Mammary epithelial cell (primary cell): ENCODE results near the gene RAD9A.

ENCODE experiments used
- EZH2 ChIP-seq: IDR thresholded peaks from 2 replicates; pipeline ENCODE4 v1.6.1; 2012; ENCODE audit warnings: low read length, inconsistent platforms, borderline replicate concordance
- TF ChIP-seq, protein P1 (sequence below), 2 donors: IDR thresholded peaks in 1 of 2; conservative IDR thresholded peaks in 1 of 2; 2 replicates each; pipeline ENCODE4 v1.5.1; 2011 to 2012; ENCODE audit warnings: inconsistent platforms in 2 of 2, low read length in 2 of 2, mild to moderate bottlenecking in 2 of 2, control low read depth in 1 of 2, low read depth in 1 of 2; ENCODE audit not compliant: insufficient read depth in 1 of 2; ENCODE audit errors: extremely low read depth in 1 of 2

DNA sequence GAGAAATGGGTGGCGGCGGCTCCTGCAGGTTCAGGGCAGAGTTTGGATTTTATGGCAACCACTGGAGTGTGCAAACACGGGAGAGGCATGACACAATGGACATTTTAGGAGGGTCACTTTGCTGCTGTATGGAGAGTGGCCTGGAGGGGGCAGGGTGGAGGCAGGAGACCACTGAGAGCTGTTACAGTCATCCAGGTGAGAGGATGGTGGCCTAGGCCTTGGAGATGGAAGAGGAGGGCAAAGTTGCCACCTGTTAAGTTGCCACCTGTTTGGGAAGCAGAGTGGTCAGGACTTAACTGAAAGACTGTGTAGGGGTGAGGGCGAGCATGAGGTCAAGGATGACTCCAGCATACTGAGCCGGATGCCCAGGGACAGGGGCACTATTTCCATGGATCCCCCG is 2.3 kb upstream of the RAD9A start:
- TF ChIP-seq, protein P1, sequence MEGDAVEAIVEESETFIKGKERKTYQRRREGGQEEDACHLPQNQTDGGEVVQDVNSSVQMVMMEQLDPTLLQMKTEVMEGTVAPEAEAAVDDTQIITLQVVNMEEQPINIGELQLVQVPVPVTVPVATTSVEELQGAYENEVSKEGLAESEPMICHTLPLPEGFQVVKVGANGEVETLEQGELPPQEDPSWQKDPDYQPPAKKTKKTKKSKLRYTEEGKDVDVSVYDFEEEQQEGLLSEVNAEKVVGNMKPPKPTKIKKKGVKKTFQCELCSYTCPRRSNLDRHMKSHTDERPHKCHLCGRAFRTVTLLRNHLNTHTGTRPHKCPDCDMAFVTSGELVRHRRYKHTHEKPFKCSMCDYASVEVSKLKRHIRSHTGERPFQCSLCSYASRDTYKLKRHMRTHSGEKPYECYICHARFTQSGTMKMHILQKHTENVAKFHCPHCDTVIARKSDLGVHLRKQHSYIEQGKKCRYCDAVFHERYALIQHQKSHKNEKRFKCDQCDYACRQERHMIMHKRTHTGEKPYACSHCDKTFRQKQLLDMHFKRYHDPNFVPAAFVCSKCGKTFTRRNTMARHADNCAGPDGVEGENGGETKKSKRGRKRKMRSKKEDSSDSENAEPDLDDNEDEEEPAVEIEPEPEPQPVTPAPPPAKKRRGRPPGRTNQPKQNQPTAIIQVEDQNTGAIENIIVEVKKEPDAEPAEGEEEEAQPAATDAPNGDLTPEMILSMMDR (conservative IDR thresholded peaks at IDR 0.05 in 1 of 2, IDR thresholded peaks at IDR 0.05 in 1 of 2; ENCODE audit: extremely low read depth in 1 of 2, insufficient read depth in 1 of 2, low read depth in 1 of 2, low read length in 2 of 2): peak; percentile 42 to 45
- TF ChIP-seq EZH2: no peak
